Bronchial epithelial cell (primary cell): Measurements from ENCODE around the gene CNNM4. TPM values are rescaled to one million over a fixed set of nuclear protein-coding genes. Genes with fewer than 3 reads are reported as not detected.

Experiments
- DNase-seq: peaks from one replicate; pipeline ENCODE4 v3.0.0-alpha.2; 2010; ENCODE audit warnings: low read depth
- FAIRE-seq: peaks from 2 replicates; lab custom pipeline; 2011; peaks lifted over from hg19 to GRCh38; lab: Jason Lieb, UNC
- H3K27me3 ChIP-seq: 2 replicates; pipeline ENCODE4 v1.5.1; 2011; ENCODE audit warnings: low read length; ENCODE audit not compliant: control insufficient read depth, insufficient read depth
- H3K36me3 ChIP-seq: 2 replicates; pipeline ENCODE4 v1.5.1; 2011; ENCODE audit warnings: low read length; ENCODE audit not compliant: control insufficient read depth, insufficient read depth
- H3K4me3 ChIP-seq: 2 replicates; pipeline ENCODE4 v1.5.1; 2011; ENCODE audit warnings: mild to moderate bottlenecking, low read depth, low read length, control low read depth
- total RNA-seq: library from RNA; depleted of rRNA; stranded (reverse); fragments of >200 nt; gene quantifications from 2 replicates; pipeline ENCODE4 v1.2.1, GENCODE V29; 2014
- TF ChIP-seq, protein P1 (sequence below): IDR thresholded peaks from 2 replicates; pipeline ENCODE4 v1.5.1; 2011; ENCODE audit warnings: mild to moderate bottlenecking, moderate library complexity, low read length, control low read depth, inconsistent platforms; ENCODE audit not compliant: insufficient read depth, severe bottlenecking

Gene CNNM4
- total RNA-seq, 1 donor from 2014 or later: 3.4 TPM

DNA sequence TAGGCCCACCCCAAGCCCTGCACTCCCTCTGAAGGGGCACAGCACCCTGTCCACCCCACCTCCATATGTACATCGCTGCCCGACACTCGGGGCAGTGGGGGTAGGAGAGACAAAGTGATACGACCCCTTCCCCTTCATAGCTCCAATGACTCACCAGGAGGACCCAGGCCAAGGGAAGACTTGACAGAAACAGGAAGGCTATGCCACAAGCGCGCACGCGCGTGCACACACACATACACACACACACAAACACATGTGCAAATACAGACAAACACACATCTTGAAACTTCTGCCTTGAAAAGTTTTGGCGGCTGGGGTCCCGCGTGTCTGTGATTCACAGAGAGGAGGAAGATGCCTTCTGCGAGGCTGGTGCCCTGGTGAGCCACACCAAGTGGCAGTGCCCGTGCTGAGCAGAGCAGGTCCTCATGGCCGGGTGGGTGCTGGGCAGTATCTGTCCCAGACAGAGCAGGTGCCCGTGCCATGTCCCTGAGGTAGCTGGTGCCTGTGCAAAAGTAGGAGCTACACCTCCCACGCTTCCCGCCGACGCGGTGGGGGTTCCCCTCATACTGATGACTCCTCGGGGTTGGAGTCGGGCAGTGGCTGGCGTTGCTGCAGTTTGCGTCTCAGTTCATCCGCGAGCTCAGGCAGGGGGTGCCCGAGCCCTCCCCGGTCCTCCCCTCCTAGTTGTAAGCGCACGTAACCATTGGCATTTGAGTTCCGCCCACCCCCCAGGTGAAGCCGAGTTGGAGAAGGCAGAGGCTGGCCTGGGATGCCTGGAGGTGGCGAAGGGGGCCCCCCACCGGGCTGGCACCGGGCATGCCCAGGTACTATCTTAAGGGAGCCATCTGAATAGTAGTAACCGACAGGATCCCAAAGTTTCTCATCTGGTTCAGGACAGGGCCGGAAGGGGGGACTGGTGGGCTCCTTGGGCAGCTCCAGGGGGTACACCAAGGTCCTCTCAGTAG, 99.6 kb downstream of the CNNM4 start:
- DNase-seq (no peak), FAIRE-seq (no peak)
- Histone ChIP-seq H3K4me3 (no peak overlapping the region), H3K36me3 (peaks cover 23% of the 10 kb centered on the region), H3K27me3 (no peaks in the 10 kb centered on the region)
- TF ChIP-seq, protein P1, sequence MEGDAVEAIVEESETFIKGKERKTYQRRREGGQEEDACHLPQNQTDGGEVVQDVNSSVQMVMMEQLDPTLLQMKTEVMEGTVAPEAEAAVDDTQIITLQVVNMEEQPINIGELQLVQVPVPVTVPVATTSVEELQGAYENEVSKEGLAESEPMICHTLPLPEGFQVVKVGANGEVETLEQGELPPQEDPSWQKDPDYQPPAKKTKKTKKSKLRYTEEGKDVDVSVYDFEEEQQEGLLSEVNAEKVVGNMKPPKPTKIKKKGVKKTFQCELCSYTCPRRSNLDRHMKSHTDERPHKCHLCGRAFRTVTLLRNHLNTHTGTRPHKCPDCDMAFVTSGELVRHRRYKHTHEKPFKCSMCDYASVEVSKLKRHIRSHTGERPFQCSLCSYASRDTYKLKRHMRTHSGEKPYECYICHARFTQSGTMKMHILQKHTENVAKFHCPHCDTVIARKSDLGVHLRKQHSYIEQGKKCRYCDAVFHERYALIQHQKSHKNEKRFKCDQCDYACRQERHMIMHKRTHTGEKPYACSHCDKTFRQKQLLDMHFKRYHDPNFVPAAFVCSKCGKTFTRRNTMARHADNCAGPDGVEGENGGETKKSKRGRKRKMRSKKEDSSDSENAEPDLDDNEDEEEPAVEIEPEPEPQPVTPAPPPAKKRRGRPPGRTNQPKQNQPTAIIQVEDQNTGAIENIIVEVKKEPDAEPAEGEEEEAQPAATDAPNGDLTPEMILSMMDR: no peak

DNA sequence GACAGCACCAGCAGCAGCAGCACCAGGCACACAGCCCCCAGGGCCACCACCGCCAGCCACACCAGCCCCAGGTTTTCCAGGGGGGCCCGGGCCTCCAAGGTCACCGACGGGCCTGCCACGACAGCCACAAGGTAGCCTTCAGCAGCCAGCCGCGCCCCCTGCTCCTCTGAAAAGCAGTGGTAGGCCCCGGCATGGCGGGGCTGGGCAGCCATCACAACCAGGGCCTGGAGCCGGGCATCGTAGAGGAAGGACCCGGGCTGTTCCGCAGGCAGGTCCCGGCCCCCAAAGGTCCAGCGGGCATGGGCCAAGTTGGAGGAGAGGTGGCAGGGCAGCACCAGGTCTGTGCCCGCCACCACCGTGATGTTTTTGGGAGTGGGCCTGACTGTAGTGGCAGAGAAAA, 100.4 kb downstream of the CNNM4 start:
- H3K36me3 ChIP-seq: peaks cover 28% of the 10 kb centered on the region
- TF ChIP-seq, protein P1: no peak
- DNase-seq (no peak), FAIRE-seq (no peak)
- no peaks in the 10 kb centered on the region for H3K27me3 ChIP-seq
- no peak overlapping the region for H3K4me3 ChIP-seq

Other genes starting within 250 kb of the CNNM4 start
- gene ARID5A, start 224.2 kb upstream of the CNNM4 start, total RNA-seq: 2.9 and 3.7 TPM in 2 replicates
- gene KANSL3, start 122.6 kb upstream of the CNNM4 start, total RNA-seq: 16.3 and 21.3 TPM in 2 replicates
- gene FER1L5, start 118.1 kb upstream of the CNNM4 start, total RNA-seq: under 0.01 TPM in 2 replicates
- 15.3 and 18.9 TPM in 2 replicates for gene LMAN2L, start 20.8 kb upstream of the CNNM4 start, total RNA-seq
- 5.9 and 6.1 TPM in 2 replicates for gene CNNM3, start 55.4 kb downstream of the CNNM4 start, total RNA-seq
- 0.79 and 1.2 TPM in 2 replicates for gene ANKRD23, start 83.1 kb downstream of the CNNM4 start, total RNA-seq
- gene ANKRD39, start 97.1 kb downstream of the CNNM4 start, total RNA-seq: 5.8 and 8.2 TPM in 2 replicates
- 7.8 and 8.2 TPM in 2 replicates for gene SEMA4C, start 109.2 kb downstream of the CNNM4 start, total RNA-seq
- gene FAM178B, start 225.7 kb downstream of the CNNM4 start, total RNA-seq: not detected in 2 replicates